NCI-H2107 (cell line): ENCODE data around the gene DNAH11.
"Not testable (repeated sequence)": the region's sequence is repeated elsewhere in the genome, so short reads cannot be mapped to it uniquely, and the experiment has no call there.

ENCODE experiments used
- DNase-seq: peaks from one replicate; lab custom pipeline; 2025; lab: John Stamatoyannopoulos, UW

DNAH11 gene

GRCh38 chr7:21778953-21779352 lies 236.1 kb downstream of the DNAH11 start:
- DNase-seq = no peak

GRCh38 chr7:21782996-21783395 lies 240.2 kb downstream of the DNAH11 start:
- DNase-seq = no peak

- DNase-seq = no peak
Observed at GRCh38 chr7:21784989-21785388, 242.2 kb downstream of the DNAH11 start.

- DNase-seq = no peak
Observed at GRCh38 chr7:21805791-21806190, 263.0 kb downstream of the DNAH11 start.

GRCh38 chr7:21806388-21806787 lies 263.5 kb downstream of the DNAH11 start:
- DNase-seq = no peak

GRCh38 chr7:21819048-21819447 lies 276.2 kb downstream of the DNAH11 start:
- DNase-seq = no peak

GRCh38 chr7:21828841-21829240 lies 286.0 kb downstream of the DNAH11 start:
- no peak for DNase-seq

- DNase-seq = no peak
Observed at GRCh38 chr7:21829731-21830130, 286.9 kb downstream of the DNAH11 start.

GRCh38 chr7:21844742-21845141 lies 301.9 kb downstream of the DNAH11 start:
- DNase-seq = no peak

GRCh38 chr7:21850531-21851285 lies 307.9 kb downstream of the DNAH11 start:
- DNase-seq = no peak

- DNase-seq = no peak
Observed at GRCh38 chr7:21851559-21851967, 308.7 kb downstream of the DNAH11 start.

- not testable (repeated sequence) for DNase-seq
Observed at GRCh38 chr7:21865631-21866204, 322.9 kb downstream of the DNAH11 start.

GRCh38 chr7:21866731-21867130 lies 323.9 kb downstream of the DNAH11 start:
- DNase-seq = no peak

GRCh38 chr7:21867226-21867625 lies 324.4 kb downstream of the DNAH11 start:
- DNase-seq = no peak

GRCh38 chr7:21867816-21868575 lies 325.2 kb downstream of the DNAH11 start:
- no peak for DNase-seq

GRCh38 chr7:21868576-21868850 lies 325.7 kb downstream of the DNAH11 start:
- no peak for DNase-seq

- DNase-seq = no peak
Observed at GRCh38 chr7:21869785-21870402, 327.1 kb downstream of the DNAH11 start.

GRCh38 chr7:21883069-21883468 lies 340.2 kb downstream of the DNAH11 start:
- DNase-seq = no peak

- DNase-seq = not testable (repeated sequence)
Observed at GRCh38 chr7:21883501-21883900, 340.7 kb downstream of the DNAH11 start.

GRCh38 chr7:21884496-21884895 lies 341.7 kb downstream of the DNAH11 start:
- no peak for DNase-seq

GRCh38 chr7:21886396-21886795 lies 343.6 kb downstream of the DNAH11 start:
- DNase-seq = no peak

GRCh38 chr7:21887353-21887752 lies 344.5 kb downstream of the DNAH11 start:
- DNase-seq = no peak

- DNase-seq = no peak
Observed at GRCh38 chr7:21887779-21888178, 344.9 kb downstream of the DNAH11 start.
